GM12878 (cell line): ENCODE results near the gene NAE1. TPM values are rescaled to one million over a fixed set of nuclear protein-coding genes. Genes with fewer than 3 reads are reported as not detected.

Experiments used
- ATAC-seq: fragments of 200-7000 bp; cut with Tn5 transposase; 3 replicates; pipeline ENCODE4 v1.9.1; 2020; ENCODE audit warnings: mild to moderate bottlenecking, moderate library complexity
- BruUV-seq: library from RNA; stranded (reverse); fragments of 400-500 nt; replicated peaks from 2 replicates; lab custom pipeline; 2021; lab: Mats Ljungman, UMichigan
- CTCF ChIA-PET: fragments of 300-600 bp; sonication (Branson Sonifier 250); formaldehyde crosslinking; extraction: SDS; loops from one replicate; lab custom pipeline; 2021; ENCODE audit warnings: inconsistent platforms; lab: Yijun Ruan, JAX
- POLR2A ChIA-PET: fragments of 350-600 bp; formaldehyde crosslinking; extraction: SDS; loops from one replicate; lab custom pipeline; 2021; ENCODE audit warnings: inconsistent platforms; lab: Charles Lee
- RAD21 ChIA-PET: fragments of 300-600 bp; sonication (Branson Sonifier 250); formaldehyde crosslinking; loops from one replicate; lab custom pipeline; 2023; ENCODE audit warnings: antibody characterized with exemption; ENCODE audit not compliant: unreplicated experiment; lab: Charles Lee
- SMC1A ChIA-PET: fragments of 300-600 bp; sonication (Branson Sonifier 250); formaldehyde crosslinking; loops from one replicate; lab custom pipeline; 2023; ENCODE audit not compliant: unreplicated experiment, uncharacterized antibody; lab: Charles Lee
- DNase-seq: peaks from one replicate; pipeline ENCODE4 v3.0.0-alpha.2; 2011; ENCODE audit warnings: low read depth, low spot score
- FAIRE-seq: peaks from 3 replicates; lab custom pipeline; 2011; peaks lifted over from hg19 to GRCh38; lab: Jason Lieb, UNC
- H2AFZ ChIP-seq: 2 replicates; pipeline ENCODE4 v1.6.0; 2011; ENCODE audit warnings: low read depth, low read length, control low read depth; ENCODE audit not compliant: control insufficient read depth
- H3K27ac ChIP-seq: 2 replicates; pipeline ENCODE4 v1.5.1; 2011; ENCODE audit warnings: control low read depth; ENCODE audit not compliant: control insufficient read depth, insufficient read depth
- H3K27me3 ChIP-seq, 2 experiments: replicated peaks in 1 of 2; 2 replicates each; pipeline versions ENCODE4 v1.6.0 to v1.6.1; 2011; ENCODE audit warnings: low read length in 1 of 2; ENCODE audit not compliant: control insufficient read depth in 2 of 2, insufficient read depth in 2 of 2
- H3K36me3 ChIP-seq, 2 experiments: 2 replicates each; pipeline ENCODE4 v1.5.1; 2011; ENCODE audit warnings: low read length in 1 of 2; ENCODE audit not compliant: control insufficient read depth in 2 of 2, insufficient read depth in 2 of 2
- H3K4me1 ChIP-seq: 2 replicates; pipeline ENCODE4 v1.6.1; 2011; ENCODE audit warnings: mild to moderate bottlenecking, low read length, moderate library complexity, mixed read lengths; ENCODE audit not compliant: control insufficient read depth, insufficient read depth
- H3K4me2 ChIP-seq: 2 replicates; pipeline ENCODE4 v1.6.0; 2011; ENCODE audit warnings: control low read depth; ENCODE audit not compliant: control insufficient read depth, insufficient read depth
- H3K4me3 ChIP-seq: fragments of 200-600 bp; sonication (generic); 2 replicates; pipeline ENCODE4 v1.5.1; 2016
- H3K79me2 ChIP-seq: 2 replicates; pipeline ENCODE4 v1.6.0; 2011; ENCODE audit warnings: low read length; ENCODE audit not compliant: control insufficient read depth, insufficient read depth
- H3K9ac ChIP-seq: 2 replicates; pipeline ENCODE4 v1.8.0; 2011; ENCODE audit warnings: low read length, control low read depth, mixed read lengths; ENCODE audit not compliant: control insufficient read depth, insufficient read depth
- H3K9me3 ChIP-seq: replicated peaks from 3 replicates; pipeline ENCODE4 v1.5.1; 2011; ENCODE audit warnings: mild to moderate bottlenecking, low read length; ENCODE audit not compliant: control insufficient read depth, insufficient read depth
- H4K20me1 ChIP-seq: 2 replicates; pipeline ENCODE4 v1.6.0; 2011; ENCODE audit not compliant: control insufficient read depth, insufficient read depth
- CHD1 ChIP-seq: IDR thresholded peaks from 2 replicates; pipeline ENCODE4 v1.6.1; 2012; ENCODE audit warnings: low read depth, low read length, improper control_type of control experiment
- HCFC1 ChIP-seq: fragments of 150-350 bp; IDR thresholded peaks from 2 replicates; pipeline ENCODE4 v1.6.1; 2014; ENCODE audit warnings: low read length
- MXI1 ChIP-seq: fragments of 150-350 bp; IDR thresholded peaks from 2 replicates; pipeline ENCODE4 v1.6.1; 2011; ENCODE audit warnings: low read depth, mild to moderate bottlenecking, inconsistent platforms, low read length, improper control_type of control experiment
- RAD21 ChIP-seq: IDR thresholded peaks from 2 replicates; pipeline ENCODE4 v1.6.1; 2011; ENCODE audit warnings: mild to moderate bottlenecking, low read depth, low read length, moderate library complexity; ENCODE audit not compliant: insufficient read depth
- RAD51 ChIP-seq: fragments of 450-650 bp; IDR thresholded peaks from 2 replicates; pipeline ENCODE4 v1.6.1; 2016; ENCODE audit warnings: moderate library complexity, mild to moderate bottlenecking, inconsistent platforms
- SREBF1 ChIP-seq: IDR thresholded peaks from 2 replicates; pipeline ENCODE4 v1.6.1; 2012; ENCODE audit warnings: mild to moderate bottlenecking, low read length
- in situ Hi-C: fragments of 300-500 bp; cut with MboI; formaldehyde crosslinking; loops from 9 replicates; pipeline ENCODE4 v1.14.3; 2018; ENCODE audit warnings: mixed read lengths
- intact Hi-C: fragments of 100-400 bp; cut with micrococcal nuclease; formaldehyde crosslinking; loops from one replicate; pipeline ENCODE4 v1.14.2; 2022; ENCODE audit not compliant: unreplicated experiment
- polyA plus RNA-seq, 11 experiments: library from polyadenylated mRNA; depleted of rRNA in 4 of 11; unstranded in 6 of 11; stranded (reverse) in 5 of 11; fragments of >200 nt; fragmentation: Nextera tagmentation in 4 of 11; fragmentation: Illumina TruSeq in 1 of 11; extraction: Ambion mirVana in 4 of 11; extraction: Trizol in 1 of 11; gene quantifications; 1 replicate in 1 of 11; 2 replicates in 10 of 11; pipeline versions ENCODE4 v1.2.1 to v1.2.3, GENCODE V29; 2011 to 2016; ENCODE audit warnings: inconsistent platforms in 2 of 11, missing spikeins in 2 of 11, low read depth in 1 of 11
- total RNA-seq, 4 experiments: library from RNA; depleted of rRNA in 3 of 4; stranded (reverse); fragments of >200 nt in 3 of 4; fragmentation: Illumina TruSeq in 1 of 4; extraction: Trizol in 1 of 4; gene quantifications; 2 replicates each; pipeline versions ENCODE4 v1.2.1 to v1.2.3, GENCODE V29; 2013 to 2021
- TF ChIP-seq, protein P1 (sequence below): IDR thresholded peaks from 2 replicates; pipeline ENCODE4 v1.6.1; 2011; ENCODE audit warnings: low read depth, low read length, improper control_type of control experiment, borderline replicate concordance
- TF ChIP-seq, protein P2 (sequence below): IDR thresholded peaks from 2 replicates; pipeline ENCODE4 v1.6.1; 2011; ENCODE audit warnings: borderline replicate concordance, low read depth, mild to moderate bottlenecking, moderate library complexity, low read length; ENCODE audit not compliant: insufficient read depth, poor library complexity, severe bottlenecking
- TF ChIP-seq, protein P3 (sequence below), 3 experiments: IDR thresholded peaks in 2 of 3; conservative IDR thresholded peaks in 1 of 3; 2 replicates each; pipeline ENCODE4 v1.5.1; 2011; ENCODE audit warnings: low read depth in 3 of 3, low read length in 3 of 3, mild to moderate bottlenecking in 3 of 3, control low read depth in 2 of 3, moderate library complexity in 2 of 3, inconsistent platforms in 1 of 3, mixed read lengths in 1 of 3; ENCODE audit not compliant: control insufficient read depth in 2 of 3, insufficient read depth in 1 of 3; ENCODE audit errors: extremely low read depth in 1 of 3

The NAE1 gene
- total and polyA plus RNA-seq, 10 of the 15 experiments (the other 5 are each of a cell fraction or from before 2014, with no cell fraction given) = 58.7 to 106 (median 78.7) TPM

DNA sequence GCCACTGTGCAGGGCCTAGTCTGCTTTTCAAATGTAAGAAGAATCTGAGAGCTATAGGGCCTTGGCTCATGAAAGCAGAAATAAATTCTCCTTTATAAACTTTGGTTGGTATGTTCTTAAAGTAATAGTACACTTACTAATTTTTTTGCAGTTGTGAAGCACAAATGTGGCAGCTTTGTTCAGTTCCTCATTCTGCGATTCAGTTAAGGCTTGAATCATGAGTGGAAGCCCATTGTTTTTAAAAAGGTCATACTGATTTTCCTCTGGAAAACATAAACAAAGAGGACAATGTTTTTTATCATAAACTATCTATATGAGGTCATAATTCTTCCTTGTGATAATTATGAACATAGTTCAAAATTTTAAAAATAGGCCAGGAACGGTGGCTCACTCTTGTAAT is 55.8 kb downstream of the NAE1 start (continued):
- no peak for TF ChIP-seq RAD51
- TF ChIP-seq MXI1 = no peak
- no peak for TF ChIP-seq HCFC1
- TF ChIP-seq CHD1 = no peak
- TF ChIP-seq, protein P1, sequence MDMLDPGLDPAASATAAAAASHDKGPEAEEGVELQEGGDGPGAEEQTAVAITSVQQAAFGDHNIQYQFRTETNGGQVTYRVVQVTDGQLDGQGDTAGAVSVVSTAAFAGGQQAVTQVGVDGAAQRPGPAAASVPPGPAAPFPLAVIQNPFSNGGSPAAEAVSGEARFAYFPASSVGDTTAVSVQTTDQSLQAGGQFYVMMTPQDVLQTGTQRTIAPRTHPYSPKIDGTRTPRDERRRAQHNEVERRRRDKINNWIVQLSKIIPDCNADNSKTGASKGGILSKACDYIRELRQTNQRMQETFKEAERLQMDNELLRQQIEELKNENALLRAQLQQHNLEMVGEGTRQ = no peak
- TF ChIP-seq SREBF1 = no peak
- no peak for TF ChIP-seq RAD21

DNA sequence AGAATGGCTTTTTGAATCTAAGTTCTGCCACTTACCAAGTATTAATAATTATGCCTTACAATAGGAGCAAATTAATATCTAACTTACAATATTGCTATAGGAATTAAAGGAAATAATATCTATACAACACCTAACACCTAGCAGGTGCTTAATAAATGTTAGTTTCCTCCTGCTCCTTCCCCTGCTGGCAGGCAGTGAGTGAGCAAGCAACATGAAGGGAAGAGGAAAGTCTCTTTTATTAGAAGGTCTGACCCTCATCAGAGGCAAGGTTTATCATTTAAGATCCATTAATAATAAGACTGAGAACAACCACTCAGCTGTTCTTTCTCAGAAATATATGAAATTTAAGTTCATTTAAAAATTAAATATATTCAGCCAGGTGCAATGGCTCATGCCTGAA is 72.7 kb downstream of the NAE1 start:
- no peaks in the 10 kb centered on the region for H3K79me2 ChIP-seq
- no peaks in the 10 kb centered on the region for H4K20me1 ChIP-seq
- TF ChIP-seq, protein P2, sequence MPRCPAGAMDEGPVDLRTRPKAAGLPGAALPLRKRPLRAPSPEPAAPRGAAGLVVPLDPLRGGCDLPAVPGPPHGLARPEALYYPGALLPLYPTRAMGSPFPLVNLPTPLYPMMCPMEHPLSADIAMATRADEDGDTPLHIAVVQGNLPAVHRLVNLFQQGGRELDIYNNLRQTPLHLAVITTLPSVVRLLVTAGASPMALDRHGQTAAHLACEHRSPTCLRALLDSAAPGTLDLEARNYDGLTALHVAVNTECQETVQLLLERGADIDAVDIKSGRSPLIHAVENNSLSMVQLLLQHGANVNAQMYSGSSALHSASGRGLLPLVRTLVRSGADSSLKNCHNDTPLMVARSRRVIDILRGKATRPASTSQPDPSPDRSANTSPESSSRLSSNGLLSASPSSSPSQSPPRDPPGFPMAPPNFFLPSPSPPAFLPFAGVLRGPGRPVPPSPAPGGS = no peak
- TF ChIP-seq, protein P3, sequence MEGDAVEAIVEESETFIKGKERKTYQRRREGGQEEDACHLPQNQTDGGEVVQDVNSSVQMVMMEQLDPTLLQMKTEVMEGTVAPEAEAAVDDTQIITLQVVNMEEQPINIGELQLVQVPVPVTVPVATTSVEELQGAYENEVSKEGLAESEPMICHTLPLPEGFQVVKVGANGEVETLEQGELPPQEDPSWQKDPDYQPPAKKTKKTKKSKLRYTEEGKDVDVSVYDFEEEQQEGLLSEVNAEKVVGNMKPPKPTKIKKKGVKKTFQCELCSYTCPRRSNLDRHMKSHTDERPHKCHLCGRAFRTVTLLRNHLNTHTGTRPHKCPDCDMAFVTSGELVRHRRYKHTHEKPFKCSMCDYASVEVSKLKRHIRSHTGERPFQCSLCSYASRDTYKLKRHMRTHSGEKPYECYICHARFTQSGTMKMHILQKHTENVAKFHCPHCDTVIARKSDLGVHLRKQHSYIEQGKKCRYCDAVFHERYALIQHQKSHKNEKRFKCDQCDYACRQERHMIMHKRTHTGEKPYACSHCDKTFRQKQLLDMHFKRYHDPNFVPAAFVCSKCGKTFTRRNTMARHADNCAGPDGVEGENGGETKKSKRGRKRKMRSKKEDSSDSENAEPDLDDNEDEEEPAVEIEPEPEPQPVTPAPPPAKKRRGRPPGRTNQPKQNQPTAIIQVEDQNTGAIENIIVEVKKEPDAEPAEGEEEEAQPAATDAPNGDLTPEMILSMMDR (IDR thresholded peaks at IDR 0.05 in 2 of 3, conservative IDR thresholded peaks at IDR 0.05 in 1 of 3; ENCODE audit: control insufficient read depth in 2 of 3, extremely low read depth in 1 of 3, insufficient read depth in 1 of 3, low read depth in 3 of 3, low read length in 3 of 3) = peak in 1 of 3 experiments; percentile 20; a peak in 1 of 6 replicates
- FAIRE-seq = no peak
- H3K9ac ChIP-seq = no peak overlapping the region
- in situ Hi-C loops = no loop called here
- no peaks in the 10 kb centered on the region for H3K9me3 ChIP-seq
- H3K4me3 ChIP-seq = no peak overlapping the region
- H3K4me1 ChIP-seq = no peaks in the 10 kb centered on the region
- no peak overlapping the region for H3K27ac ChIP-seq
- peaks cover 0 to 3% of the 10 kb centered on the region in 2 experiments; a peak in 1 of 4 replicates for H3K27me3 ChIP-seq
- POLR2A ChIA-PET = no interaction called here
- no peaks in the 10 kb centered on the region for H3K36me3 ChIP-seq
- RAD21 ChIA-PET = no interaction called here
- intact Hi-C loops = no loop called here
- H2AFZ ChIP-seq = no peak overlapping the region
- no peak for DNase-seq
- SMC1A ChIA-PET = no interaction called here
- no peak overlapping the region for H3K4me2 ChIP-seq
- CTCF ChIA-PET = no interaction called here
- no peak for ATAC-seq
- no TSS peak for BruUV-seq
